Measurements from ENCODE around the gene PARP12. TPM values are rescaled to one million over a fixed set of nuclear protein-coding genes. Genes with fewer than 3 reads are reported as not detected.

The PARP12 gene
- total RNA-seq, 2 donors from 2014 or later = 58.7 to 63.2 TPM

- no peak for ATAC-seq
- no peak for DNase-seq
- intact Hi-C loops (cut with DNase I, micrococcal nuclease) = no loop called here
Measured at GRCh38 chr7:140021603-140022002, 41.1 kb downstream of the PARP12 start.

GRCh38 chr7:140019606-140020005 lies 43.1 kb downstream of the PARP12 start:
- intact Hi-C loops (cut with DNase I, micrococcal nuclease) = no loop called here
- peak in 1 of 2 donors; percentile 3 for DNase-seq
- no peak for ATAC-seq

GRCh38 chr7:140019172-140019571 lies 43.6 kb downstream of the PARP12 start:
- DNase-seq (peak in 1 of 2 donors; percentile 5), ATAC-seq (no peak)
- intact Hi-C loops (cut with DNase I, micrococcal nuclease) = no loop called here

DNA sequence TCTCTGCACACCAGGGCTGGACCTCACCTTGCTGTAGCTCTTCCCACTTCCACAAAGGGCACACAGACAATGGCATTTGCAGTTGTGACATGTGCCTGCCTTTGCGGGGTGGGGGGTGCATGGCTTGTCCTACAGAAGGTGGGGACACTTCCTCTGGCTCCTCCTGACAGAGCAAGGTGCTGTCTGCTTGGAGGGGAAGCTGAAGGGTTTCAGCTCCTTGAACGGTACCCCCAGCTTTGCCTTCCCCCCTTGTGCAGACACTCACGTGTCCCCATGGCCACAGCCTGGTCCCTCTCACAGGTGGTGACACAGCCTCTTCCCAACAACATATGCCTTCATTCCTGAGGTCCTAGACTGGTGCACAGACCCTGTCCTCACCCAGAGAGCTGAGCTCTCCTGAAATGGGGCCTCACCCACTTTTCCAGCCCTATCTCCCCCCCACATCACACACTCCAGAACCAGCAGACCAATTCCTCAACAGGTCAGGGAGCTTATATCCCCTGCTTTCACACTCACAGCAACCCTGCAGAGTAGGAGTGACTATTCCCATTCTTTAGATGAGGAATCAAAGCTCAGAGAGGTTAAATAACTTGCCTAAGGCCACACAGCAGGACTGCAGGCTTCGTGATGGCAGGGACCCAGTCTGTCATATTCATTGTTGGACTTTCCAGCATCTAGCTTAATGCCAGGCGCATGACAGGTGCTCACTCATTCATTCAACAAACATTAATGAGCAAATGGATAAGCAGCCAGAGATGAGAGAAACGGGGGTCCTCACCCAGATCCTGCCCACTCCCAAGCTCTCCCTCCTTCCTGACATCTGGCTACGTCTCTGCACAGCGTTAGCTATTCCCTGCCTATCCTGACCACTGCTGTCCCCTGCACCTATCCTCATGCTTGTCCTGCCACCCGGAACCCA lies 44.4 kb downstream of the PARP12 start:
- intact Hi-C loops (cut with DNase I, micrococcal nuclease) = no loop called here
- DNase-seq = peak in 1 of 2 donors; percentile 19
- no peak for ATAC-seq

DNA sequence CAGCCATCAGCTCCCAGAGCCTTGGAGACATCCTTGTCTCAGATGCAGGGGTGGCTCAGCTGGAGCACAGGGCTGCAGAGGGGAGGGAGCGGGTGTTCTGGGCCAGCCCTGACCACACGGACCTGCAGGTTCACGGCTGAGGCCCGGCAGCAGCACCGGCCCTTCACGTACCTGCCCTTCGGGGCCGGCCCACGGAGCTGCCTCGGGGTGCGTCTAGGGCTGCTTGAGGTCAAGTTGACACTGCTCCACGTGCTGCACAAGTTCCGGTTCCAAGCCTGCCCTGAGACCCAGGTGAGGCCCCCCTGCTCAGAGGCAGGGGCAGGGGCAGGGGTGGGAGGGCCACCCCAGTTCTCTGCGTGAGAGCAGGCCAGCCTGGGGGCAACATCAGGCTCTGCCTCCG lies 45.2 kb downstream of the PARP12 start:
- ATAC-seq = no peak
- intact Hi-C loops (cut with DNase I, micrococcal nuclease) = no loop called here
- DNase-seq = peak in 1 of 2 donors; percentile 11

DNA sequence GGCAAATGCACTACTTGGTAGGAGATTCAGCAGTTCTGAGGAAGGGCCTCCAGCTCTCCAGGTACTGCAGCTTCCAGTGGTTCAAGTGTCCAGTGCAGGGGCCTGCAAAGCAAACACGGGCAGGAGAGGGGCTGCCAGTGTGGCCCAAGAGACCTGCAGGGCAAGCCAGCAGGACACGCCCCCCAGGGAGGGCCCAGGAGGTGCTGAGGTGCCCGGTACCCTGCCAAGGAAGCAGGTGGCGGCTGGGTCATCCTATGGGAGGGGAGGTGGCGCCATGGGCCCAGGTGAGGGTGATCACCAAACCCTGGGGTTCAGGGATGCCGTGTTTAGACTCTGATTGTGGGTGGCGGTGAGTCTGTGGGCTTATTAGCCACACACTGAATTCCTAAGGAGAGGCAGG lies 45.7 kb downstream of the PARP12 start:
- no peak for ATAC-seq
- DNase-seq = peak in 1 of 2 donors; percentile 24
- intact Hi-C loops (cut with DNase I, micrococcal nuclease) = no loop called here

GRCh38 chr7:140016540-140016939 lies 46.2 kb downstream of the PARP12 start:
- intact Hi-C loops (cut with DNase I, micrococcal nuclease) = no loop called here
- DNase-seq (peak in 1 of 2 donors; percentile 2), ATAC-seq (no peak)

GRCh38 chr7:140015471-140015970 lies 47.2 kb downstream of the PARP12 start:
- intact Hi-C loops (cut with DNase I, micrococcal nuclease) = no loop called here
- DNase-seq = peak in 1 of 2 donors; percentile 18
- ATAC-seq = no peak

DNA sequence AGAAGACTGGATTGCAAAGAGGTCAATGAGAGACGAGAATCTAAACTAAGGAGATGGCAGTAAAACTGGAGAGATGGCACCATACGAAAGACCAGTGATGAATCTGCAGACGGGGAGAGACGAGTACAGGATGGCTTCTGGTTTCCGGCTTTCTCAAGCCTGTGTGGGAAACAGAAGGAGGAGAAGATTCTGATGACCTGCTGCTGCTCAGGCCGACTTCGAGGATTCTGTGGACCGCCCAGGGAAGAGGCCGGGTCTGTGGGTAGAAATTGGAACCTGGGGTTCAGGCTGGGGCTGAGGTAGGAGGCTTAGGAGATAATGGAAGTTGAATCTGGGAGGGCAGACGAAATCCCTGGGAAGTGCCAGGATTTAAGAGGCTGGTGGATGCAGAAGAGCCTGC lies 48.6 kb downstream of the PARP12 start:
- intact Hi-C loops (cut with DNase I, micrococcal nuclease) = no loop called here
- DNase-seq (peak in 1 of 2 donors; percentile 4), ATAC-seq (no peak)

GRCh38 chr7:140013676-140014075 lies 49.1 kb downstream of the PARP12 start:
- ATAC-seq = no peak
- peak in 1 of 2 donors; percentile 7 for DNase-seq
- intact Hi-C loops (cut with DNase I, micrococcal nuclease) = no loop called here

- ATAC-seq (no peak), DNase-seq (peak in 1 of 2 donors; percentile 8)
- intact Hi-C loops (cut with DNase I, micrococcal nuclease) = no loop called here
Measured at GRCh38 chr7:140010194-140010895, 52.4 kb downstream of the PARP12 start.

GRCh38 chr7:140009735-140010134 lies 53.0 kb downstream of the PARP12 start:
- intact Hi-C loops (cut with DNase I, micrococcal nuclease) = loop anchor here (10.0 kb wide), 2 partner anchors 235 to 365 kb away; partner anchors contain the start of gene HIPK2 (in 1 of the 2)
- ATAC-seq (peak; percentile 43), DNase-seq (peak in 1 of 2 donors; percentile 24)

- intact Hi-C loops (cut with DNase I, micrococcal nuclease) = loop anchor here (10.0 kb wide), 2 partner anchors 234 to 364 kb away; partner anchors contain the start of gene HIPK2 (in 1 of the 2)
- peak in 1 of 2 donors; percentile 10 for DNase-seq
- ATAC-seq = no peak
Measured at GRCh38 chr7:140008755-140009610, 53.8 kb downstream of the PARP12 start.

GRCh38 chr7:140007051-140007690 lies 55.6 kb downstream of the PARP12 start:
- intact Hi-C loops (cut with DNase I, micrococcal nuclease) = loop anchor here (10.0 kb wide), 2 partner anchors 232 to 362 kb away; partner anchors contain the start of gene HIPK2 (in 1 of the 2)
- ATAC-seq = no peak
- peak in 1 of 2 donors; percentile 13 for DNase-seq

GRCh38 chr7:140006600-140006999 lies 56.2 kb downstream of the PARP12 start:
- no peak for DNase-seq
- ATAC-seq = no peak
- intact Hi-C loops (cut with DNase I, micrococcal nuclease) = loop anchor here (10.0 kb wide), 2 partner anchors 232 to 362 kb away; partner anchors contain the start of gene HIPK2 (in 1 of the 2)

DNA sequence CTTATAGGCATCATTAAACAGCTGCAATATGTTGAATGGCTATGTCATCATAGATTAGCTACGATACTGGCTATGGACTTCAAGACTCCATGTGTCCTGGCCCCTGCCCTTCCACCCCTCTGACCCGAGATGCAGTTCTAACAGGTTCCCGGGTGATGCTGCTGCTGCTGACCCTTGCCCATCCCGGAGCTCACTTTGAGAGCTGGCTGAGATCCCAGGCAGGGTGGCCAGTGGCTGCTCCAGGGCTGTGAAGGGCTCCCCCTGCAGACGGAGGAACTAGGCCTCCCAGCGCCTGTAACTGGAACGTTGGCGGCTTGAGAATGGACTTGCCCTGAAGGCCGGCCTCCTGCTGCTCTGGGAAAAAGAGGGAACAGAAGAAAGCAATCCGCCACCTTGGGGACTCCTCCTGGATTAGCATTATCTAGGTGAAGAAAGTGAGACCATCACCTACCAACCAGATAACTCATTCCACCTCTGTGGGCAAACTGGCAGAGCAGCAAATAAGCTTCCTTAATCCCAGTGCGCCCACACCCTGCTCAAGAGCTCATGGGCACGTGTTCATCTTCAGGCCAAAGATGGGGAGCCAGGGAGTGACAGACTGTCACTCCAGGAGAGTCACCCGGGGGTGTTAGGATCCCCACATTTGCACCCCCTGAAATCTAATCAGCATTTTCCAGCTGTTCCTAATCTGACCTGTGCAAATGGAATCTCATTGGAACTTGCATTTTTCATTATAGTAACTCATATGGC lies 56.8 kb downstream of the PARP12 start:
- DNase-seq (peak; percentile 26 to 30), ATAC-seq (peak; percentile 37)
- intact Hi-C loops (cut with DNase I, micrococcal nuclease) = loop anchor here (10.0 kb wide), 2 partner anchors 231 to 361 kb away; partner anchors contain the start of gene HIPK2 (in 1 of the 2)

DNA sequence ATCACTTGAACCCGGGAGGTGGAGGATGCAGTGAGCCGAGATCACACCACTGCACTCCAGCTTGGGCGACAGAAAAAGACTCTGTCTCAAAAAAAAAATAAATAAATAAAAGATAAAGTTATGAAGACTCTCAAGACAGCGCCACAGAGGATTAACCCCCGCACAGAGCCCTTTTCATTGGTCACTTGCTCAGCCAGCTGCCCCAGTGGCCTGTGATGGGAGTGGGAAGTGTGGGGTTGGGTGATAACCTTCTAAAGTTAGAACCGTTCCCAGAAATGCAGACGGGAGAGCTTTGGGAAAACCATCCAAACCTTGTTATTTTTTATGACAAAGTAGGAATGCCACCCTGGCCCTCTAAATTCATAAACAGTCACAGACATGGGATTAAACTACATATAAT lies 57.4 kb downstream of the PARP12 start:
- DNase-seq (no peak), ATAC-seq (no peak)
- intact Hi-C loops (cut with DNase I, micrococcal nuclease) = loop anchor here (10.0 kb wide), 2 partner anchors 231 to 361 kb away; partner anchors contain the start of gene HIPK2 (in 1 of the 2)
